Stimulated activated CD8-positive, alpha-beta memory T cell treated with anti-CD3 and anti-CD28 coated beads, Interleukin-15, amount 100 ng/mL, for 48 hours (primary cell): ENCODE measurements around the gene RPL39L.
"Not testable (repeated sequence)": the region's sequence is repeated elsewhere in the genome, so short reads cannot be mapped to it uniquely, and the experiment has no call there.

Source experiments
- DNase-seq, 2 donors: peaks; one replicate each; pipeline ENCODE4 v3.0.0-alpha.2; 2020; ENCODE audit warnings: low read depth in 2 of 2

Gene RPL39L

DNA sequence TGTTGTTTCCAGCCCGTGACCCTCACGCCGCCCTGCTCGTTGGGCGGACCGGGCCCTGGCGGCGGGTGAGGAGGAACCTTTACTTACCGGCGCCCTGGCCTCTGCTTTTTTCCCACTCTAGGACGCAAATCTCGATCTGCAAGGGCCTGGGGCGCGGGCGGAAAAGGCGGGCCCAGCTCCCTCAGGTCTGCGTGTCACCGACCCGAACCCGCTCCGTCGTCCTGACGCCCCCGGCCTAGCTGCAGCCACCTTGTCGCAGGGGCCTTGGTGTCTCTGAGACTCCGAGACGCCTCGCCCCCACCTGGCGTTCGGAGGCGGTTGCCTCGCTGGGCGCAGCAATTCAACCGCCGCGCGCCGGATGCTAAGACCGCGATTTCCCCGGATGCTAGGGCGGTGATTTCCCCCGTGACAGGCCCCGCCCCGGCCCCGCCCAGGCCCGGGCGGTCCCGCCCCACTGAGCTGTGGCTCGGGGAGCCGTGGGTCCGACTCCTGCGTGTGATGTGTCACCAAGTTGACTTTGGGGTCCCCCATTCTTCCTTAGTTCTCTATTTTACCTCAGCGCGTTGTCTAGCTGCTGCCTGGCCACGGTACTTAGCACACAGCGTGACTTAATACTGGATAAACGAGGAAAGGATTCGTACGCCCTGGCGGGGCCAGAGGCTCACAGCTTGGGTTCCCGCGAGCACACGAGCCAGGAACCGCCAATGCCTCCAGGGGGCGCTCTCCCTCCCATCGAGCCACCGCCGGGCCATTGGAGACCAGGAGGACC lies at the start of gene RPL39L:
TSS of gene RPL39L (minus strand) at position 371 of the 769 bp plus-strand sequence. CDS start 18,196 bp downstream, outside the sequence.
- peak; percentile 89 to 92 for DNase-seq

DNA sequence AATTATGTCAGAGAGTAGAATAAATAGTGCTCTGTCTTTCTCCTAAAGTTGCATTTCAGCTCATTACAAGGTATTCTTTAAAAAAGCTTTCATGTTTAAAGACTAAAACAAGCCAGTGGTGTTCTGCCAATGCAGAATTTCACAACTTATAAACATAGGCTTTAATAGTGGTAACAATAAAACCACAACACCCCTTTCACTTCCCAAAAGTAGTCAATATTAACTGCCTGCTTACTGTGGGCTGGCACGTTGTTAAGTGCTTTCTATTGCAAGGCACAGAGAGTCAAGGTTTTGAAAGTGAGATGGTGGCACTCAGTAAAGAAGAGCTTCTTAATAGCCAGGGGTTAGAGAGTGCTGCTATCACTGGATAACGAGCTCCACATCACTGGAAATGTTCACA lies 49.6 kb upstream of the RPL39L start:
- DNase-seq: no peak

GRCh38 chr3:187186801-187187421 lies 47.6 kb upstream of the RPL39L start:
- no peak for DNase-seq

GRCh38 chr3:187186375-187186774 lies 47.1 kb upstream of the RPL39L start:
- DNase-seq: no peak

GRCh38 chr3:187185759-187186158 lies 46.5 kb upstream of the RPL39L start:
- DNase-seq: no peak

DNA sequence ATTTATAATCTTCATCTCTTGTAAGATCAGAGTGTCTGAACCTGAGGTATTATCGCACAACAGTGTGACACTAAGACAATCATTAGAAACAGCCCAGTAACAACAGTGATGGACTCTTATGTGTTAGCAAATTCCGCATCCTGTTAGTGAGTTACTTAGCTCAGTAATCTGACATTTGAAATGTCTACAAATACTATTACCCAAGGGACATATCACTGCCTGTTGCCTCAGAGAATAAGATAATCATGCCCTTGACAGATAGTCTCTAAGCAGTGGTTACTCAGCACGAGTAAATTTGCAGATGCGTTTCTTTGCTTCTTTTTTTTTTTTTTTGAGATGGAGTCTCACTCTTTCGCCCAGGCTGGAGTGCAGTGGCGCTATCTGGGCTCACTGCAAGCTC lies 44.6 kb upstream of the RPL39L start:
- no peak for DNase-seq

GRCh38 chr3:187183210-187183862 lies 44.0 kb upstream of the RPL39L start:
- DNase-seq: no peak

GRCh38 chr3:187181454-187182170 lies 42.3 kb upstream of the RPL39L start:
- no peak for DNase-seq

GRCh38 chr3:187172929-187173328 lies 33.6 kb upstream of the RPL39L start:
- no peak for DNase-seq

GRCh38 chr3:187170911-187171310 lies 31.6 kb upstream of the RPL39L start:
- not testable (repeated sequence) for DNase-seq

GRCh38 chr3:187169231-187169960 lies 30.1 kb upstream of the RPL39L start:
- DNase-seq: no peak

GRCh38 chr3:187167777-187168176 lies 28.5 kb upstream of the RPL39L start:
- DNase-seq: no peak

- no peak for DNase-seq
Measured at GRCh38 chr3:187166750-187167149, 27.5 kb upstream of the RPL39L start.

GRCh38 chr3:187165144-187165543 lies 25.8 kb upstream of the RPL39L start:
- DNase-seq: no peak

- no peak for DNase-seq
Measured at GRCh38 chr3:187162265-187162953, 23.1 kb upstream of the RPL39L start.

- DNase-seq: no peak
Measured at GRCh38 chr3:187161556-187161955, 22.3 kb upstream of the RPL39L start.

GRCh38 chr3:187150599-187150998 lies 11.3 kb upstream of the RPL39L start:
- DNase-seq: peak in 1 of 2 donors; percentile 38

- DNase-seq: no peak
Measured at GRCh38 chr3:187150186-187150585, 10.9 kb upstream of the RPL39L start.

GRCh38 chr3:187146389-187146788 lies 7.1 kb upstream of the RPL39L start:
- no peak for DNase-seq

GRCh38 chr3:187145149-187145895 lies 6.0 kb upstream of the RPL39L start:
- no peak for DNase-seq
